GM18505 (cell line): ENCODE results near the gene CROCC.
"Not testable (repeated sequence)": the region's sequence is repeated elsewhere in the genome, so short reads cannot be mapped to it uniquely, and the experiment has no call there.

ENCODE experiments used
- ATAC-seq: cut with Tn5 transposase; IDR thresholded peaks from one replicate; pipeline ENCODE4 v1.9.1; 2021; ENCODE audit not compliant: unreplicated experiment
- POLR2A ChIP-seq: IDR thresholded peaks from 4 replicates; pipeline ENCODE4 v1.6.1; 2011; ENCODE audit warnings: borderline replicate concordance; ENCODE audit not compliant: insufficient read depth, insufficient read length; ENCODE audit errors: extremely low read depth

CROCC gene

DNA sequence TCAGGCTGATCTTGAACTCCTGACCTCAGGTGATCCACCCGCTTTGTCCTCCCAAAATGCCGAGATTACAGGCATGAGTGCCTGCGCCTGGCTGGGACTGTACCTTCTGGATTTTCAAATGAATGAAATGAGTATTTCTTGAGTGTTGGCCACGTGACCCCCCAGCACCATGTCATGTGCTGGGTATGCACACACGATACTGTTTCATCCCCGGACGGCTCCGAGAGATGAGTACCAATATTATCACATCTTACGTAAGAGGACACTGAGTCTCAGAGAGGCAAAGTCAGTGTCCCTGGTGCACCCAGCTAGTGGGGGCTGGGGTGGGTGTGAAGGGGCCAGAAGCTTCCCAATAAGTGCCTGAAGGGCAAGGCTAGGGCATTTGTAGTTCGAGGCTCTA lies 780 bp upstream of the CROCC start:
- no peak for TF ChIP-seq POLR2A
- no peak for ATAC-seq

DNA sequence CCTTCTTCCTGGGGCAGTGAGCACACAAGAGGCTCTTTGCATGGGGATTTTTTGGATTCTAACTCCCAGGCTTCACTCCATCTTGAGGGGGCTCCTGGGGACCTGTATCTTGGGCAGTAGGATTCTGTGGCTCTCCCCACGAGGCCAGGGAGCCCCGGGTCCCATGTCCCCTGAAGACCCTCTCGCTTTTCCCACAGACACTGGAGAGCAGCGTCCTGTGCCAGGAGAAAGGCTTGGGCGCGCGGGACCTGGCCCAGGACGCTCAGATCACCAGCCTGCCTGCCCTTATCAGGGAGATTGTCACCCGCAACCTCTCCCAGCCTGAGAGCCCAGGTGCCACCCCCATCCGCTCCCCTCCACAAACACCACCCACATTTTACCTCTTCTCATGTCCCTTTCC lies 735 bp downstream of the CROCC start:
- no peak for ATAC-seq
- no peak for TF ChIP-seq POLR2A

DNA sequence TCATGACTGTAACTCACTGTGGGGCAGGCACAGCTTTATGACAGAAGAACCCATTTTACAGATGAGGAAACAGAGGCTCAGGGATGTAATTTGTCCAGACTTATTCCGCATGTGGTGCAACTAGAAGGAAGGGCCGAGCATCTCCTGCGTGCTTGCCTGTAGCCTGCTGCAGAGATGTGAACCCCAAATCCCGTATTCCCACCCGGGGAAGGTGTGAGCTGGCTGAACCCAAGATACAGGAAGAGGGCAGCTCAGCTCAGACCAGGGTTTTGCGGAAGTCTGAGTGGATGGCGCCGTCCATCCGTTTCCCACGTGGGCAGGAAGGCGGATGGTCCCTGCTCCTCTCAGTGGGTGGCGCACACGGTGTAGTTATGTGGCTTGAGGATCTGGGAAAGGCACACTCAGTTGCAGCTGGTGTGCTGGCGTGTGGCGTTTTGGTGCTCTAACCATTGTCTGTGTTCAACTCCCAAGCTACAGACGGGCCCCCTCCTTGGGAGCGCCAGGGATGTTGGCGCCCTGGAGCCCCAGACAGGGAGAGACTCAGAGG lies 1.2 kb downstream of the CROCC start:
- TF ChIP-seq POLR2A = no peak
- ATAC-seq = no peak

DNA sequence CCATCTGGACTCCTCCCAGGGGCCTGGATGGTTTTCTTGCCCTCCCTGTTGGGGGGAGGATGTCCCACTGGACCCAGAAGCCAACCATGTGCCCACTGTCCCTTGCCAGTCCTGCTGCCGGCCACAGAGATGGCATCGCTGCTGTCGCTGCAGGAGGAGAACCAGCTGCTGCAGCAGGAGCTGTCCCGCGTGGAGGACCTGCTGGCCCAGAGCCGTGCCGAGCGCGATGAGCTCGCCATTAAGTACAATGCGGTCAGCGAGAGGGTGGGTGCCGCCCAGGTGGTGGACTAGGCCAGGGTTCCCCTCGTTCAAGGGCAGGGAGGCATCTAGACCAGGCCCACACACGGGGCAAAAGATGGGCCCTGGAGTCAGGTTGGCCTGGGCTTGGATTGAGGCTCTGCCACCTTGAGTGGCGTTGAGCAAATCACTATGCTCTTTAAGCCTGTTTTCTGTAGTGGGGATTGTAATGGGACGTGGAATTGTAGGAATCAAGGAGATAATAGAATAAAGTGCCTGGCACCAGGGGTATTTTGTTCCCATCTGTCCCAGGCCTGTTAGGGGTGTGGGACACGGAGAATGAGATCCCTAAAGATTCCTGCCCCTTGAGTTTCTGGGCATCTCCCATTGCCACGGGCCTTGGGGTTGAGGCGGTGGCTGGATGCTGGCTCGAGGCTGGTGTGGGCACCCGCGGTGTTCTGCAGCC lies 2.6 kb downstream of the CROCC start:
- no peak for TF ChIP-seq POLR2A

DNA sequence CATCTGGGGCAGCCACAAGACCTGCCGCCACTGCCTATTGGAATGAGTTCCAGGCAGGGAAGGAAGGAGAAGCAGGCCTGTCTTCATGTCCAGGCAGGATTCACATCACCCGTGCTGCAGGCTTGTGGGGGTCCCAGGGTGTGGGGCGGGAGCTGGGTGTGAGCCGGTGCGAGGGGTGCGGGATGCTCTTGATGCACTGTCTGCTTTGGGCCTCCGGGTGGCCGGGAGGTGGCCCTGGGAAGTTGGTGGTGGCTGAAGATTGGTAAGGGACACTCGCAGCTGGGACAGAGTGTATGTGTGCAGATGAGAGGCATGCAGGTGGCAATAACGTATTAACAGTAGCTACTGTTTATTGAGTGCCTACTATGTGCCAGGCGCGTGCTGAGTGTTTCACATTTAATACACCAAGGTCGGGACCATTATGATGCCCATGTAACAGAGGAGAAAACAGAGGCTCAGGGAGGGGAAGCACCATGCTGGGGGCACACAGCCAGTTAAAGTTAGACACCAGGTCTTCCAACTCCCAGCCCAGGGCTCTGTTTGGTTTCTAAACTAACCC lies 3.3 kb downstream of the CROCC start:
- TF ChIP-seq POLR2A = no peak
- no peak for ATAC-seq

More for the DNA sequence above, 2.6 kb downstream of the CROCC start:
- ATAC-seq = no peak

DNA sequence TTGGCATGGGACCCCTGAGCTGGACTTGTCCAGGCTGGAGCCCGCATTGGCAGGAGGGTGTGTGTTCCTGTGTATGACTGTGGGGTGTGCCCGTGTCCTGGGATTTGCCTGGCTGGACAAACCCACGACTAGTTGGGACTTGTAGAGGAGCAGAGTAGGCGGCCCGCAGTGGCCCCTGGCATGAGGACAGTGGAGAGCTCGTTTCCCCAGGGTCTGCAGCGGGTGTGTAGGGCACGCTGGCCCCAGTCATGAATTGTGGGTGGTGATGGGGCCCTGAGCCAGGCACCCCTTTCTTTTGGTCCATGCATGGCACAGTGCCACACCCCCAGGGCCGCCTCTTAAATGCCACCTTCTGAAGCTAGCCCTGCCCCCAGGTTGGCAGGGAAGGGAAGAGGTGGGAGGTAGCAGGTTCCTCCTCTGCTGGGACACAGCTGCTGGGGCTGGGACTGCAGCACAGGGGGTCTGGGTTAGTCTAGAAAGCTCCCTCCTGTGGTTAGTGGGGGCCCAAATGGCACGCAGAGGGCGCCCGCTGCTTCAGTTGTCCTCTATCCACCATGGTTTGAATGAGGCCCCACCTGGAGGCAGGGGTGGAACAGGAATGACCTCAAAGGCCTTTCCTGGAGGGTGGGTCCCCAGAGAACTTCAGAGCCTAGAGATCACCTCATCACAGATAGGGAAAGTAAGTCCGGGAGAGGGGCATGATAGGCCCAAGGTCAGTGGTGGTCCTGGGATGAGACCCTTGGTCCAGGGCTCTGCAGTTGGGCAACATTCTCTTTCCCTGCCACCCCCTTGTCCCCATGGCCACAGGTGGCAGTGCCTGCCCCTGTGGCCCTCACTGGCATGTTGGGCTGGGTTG lies 4.1 kb downstream of the CROCC start:
- TF ChIP-seq POLR2A = no peak
- no peak for ATAC-seq

DNA sequence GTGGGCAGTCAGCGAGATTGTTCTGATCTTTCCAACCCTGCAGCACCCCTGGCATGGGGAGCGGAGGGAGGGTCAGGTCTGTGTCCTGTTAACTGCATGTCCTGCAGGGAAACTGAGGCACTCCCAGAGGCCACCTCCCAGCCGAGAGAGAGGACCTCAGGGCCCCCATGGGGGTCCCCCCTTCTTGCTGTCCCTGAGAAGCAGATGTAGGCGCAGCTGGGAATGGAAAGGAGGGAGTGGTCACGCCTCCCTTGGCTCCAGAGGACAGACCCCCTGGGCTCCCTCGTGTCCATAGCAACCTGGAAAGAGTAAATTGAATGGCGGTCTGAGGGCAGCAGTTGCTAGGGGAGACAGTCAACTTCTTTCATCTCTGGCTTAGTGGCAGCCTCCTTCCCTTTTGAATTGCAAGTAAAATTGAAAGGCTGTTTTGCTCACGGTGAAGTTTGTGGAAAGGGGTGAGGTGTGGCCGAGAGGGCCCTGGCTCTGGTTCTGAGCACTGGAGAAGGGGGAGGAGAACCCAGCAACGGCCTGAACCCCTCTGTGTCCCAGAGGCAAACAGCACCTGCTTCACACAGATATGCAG lies 4.9 kb downstream of the CROCC start:
- no peak for TF ChIP-seq POLR2A
- no peak for ATAC-seq

DNA sequence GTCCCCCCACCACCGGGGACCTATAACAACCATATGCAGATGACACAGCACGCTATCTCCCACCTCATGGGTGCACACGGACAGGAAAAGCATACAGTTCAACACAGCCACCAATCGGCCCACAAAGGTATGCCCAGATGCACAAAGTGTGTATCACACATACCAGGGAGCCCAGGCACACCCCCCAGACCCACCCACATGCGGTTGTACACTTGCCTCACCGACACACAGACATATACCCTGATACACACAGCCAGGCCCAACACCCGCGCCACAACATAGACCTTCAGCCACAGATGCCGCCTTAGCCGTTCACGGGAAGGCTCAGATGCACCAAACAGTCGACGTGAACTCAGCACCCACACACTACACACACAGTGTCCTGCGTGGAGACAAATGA lies 5.5 kb downstream of the CROCC start:
- no peak for TF ChIP-seq POLR2A
- ATAC-seq = no peak

DNA sequence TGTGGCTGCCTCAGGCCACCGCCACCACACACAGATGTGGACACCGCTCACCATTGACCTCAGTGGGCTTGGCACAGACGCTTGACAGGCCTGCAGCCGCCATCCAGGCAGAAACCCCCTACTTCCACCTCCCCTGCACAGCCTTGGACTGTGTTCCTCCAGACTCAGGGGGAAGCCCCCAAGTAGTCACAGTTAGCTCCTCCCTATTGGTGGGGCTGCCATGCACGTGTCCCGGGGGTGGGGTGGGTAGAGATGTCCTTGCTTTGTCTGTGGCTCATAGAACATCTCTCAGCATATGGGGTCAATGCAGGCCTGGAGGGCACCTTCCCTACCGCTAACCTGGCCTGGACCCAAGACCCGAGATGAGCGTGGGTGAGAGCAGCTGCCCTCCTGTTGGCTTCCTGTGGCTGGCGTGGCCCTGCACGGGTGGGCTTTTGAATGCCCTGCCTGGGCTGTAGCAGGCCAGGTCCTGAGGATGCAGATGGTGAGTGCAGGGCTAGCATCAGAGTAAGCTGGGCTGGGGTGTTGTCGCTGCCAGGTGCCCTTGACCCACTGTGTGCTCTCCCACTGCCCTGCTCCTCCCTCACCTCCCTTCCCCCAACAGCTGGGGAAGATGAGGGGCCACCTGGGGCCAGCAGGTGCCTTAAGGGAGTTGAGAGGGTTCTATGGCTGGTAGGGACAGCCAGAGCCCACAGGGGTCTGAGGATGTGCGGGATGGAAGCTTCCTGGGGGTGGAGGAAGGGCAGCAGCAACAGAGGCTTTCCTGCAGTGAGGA lies 6.2 kb downstream of the CROCC start:
- ATAC-seq = no peak
- no peak for TF ChIP-seq POLR2A

DNA sequence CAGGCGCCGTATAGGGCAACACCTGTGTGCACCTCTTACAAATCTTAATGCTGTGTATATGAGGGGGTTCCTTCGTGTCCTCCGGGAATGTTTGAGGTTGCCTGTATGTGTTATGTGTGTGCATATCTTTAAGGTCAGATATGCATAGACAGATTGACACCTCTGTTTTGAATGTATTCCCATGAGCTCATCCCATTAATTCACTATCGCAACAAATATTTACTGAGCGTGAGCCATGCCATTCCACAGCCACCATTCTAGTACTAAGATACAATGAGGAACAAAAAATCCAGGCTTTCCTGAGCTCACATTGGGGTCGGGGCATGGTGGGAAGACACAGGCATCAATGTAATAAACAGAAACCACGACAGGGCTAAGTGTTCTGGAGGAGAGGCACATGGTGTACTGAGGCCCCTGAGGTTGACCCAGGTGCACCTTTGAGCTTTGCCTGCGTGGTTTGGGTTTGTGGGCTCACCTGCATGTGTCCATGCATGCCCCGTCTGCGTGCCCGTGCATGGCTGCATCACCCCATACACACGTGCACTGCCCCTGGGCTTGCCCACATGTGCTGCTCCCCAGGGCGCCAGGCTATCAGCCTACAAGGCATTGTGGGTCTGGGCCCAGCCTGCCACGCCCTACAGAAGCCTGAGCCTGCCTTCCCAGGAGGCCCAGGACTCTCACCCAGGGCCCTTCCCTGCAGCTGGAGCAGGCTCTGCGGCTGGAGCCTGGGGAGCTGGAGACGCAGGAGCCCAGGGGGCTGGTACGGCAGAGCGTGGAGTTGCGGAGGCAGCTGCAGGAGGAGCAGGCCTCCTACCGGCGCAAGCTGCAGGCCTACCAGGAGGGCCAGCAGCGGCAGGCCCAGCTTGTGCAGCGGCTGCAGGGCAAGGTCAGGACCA lies 7.7 kb downstream of the CROCC start:
- not testable (repeated sequence) for ATAC-seq

DNA sequence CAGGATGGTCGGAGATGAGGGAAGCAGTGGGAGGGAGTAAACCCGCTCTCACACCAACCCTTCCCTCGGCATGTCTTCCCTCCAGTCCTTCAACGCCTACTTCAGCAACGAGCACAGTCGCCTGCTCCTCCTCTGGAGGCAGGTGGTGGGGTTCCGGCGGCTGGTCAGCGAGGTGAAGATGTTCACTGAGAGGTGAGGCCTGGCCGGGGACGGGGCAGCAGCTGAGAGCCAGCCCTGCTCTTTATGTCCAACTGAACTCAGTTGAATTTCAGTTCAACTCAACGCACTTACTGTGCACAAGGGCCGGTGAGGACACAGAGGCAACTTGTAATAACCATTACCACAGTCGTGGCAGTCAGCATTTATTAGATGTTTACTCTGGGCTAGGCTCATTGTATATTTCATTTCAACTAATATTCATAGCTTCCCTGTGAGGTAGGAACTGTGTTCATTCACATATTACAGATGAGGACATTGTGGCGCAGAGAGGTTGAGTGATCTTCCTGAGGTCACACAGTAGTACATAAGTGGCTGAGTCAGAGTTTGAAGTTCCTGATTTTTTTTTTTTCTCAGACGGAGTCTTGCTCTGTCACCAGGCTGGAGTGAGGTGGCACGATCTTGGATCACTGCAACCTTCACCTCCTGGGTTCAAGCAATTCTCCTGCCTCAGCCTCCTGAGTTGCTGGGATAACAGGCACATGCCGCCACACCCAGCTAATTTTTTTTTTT lies 9.6 kb downstream of the CROCC start:
- ATAC-seq = not testable (repeated sequence)

DNA sequence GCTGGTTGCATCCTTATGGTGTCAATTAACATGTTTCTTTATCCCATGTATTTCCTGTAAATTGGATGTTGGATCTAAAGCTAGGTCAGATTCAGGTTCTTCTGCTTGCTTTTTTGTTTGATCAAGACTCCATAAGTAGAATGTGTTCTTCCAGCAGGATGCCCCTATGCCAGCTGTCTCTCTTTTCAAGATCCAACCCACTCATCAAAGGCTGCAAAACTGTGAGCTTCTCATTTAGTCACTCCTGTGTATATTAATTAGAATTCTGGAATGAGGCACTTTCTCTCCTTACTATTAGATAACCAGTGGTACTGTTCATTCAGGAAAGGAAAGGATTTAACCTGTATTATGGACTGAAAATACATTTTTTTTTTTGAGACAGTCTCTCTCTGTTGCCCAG lies 12.2 kb downstream of the CROCC start:
- not testable (repeated sequence) for ATAC-seq

DNA sequence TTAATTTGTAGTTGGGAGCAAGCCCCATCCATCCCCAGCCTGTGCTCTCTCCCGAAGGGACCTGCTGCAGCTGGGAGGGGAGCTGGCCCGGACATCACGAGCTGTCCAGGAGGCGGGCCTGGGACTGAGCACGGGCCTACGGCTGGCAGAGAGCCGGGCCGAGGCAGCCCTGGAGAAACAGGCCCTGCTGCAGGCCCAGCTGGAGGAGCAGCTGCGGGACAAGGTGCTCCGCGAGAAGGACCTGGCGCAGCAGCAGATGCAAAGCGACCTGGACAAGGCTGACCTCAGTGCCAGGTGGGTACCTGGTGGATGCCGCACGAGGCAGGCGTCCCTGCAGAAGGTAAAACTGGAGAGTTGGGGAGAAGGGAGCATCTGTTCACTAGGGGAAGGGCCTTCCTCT lies 14.8 kb downstream of the CROCC start:
- not testable (repeated sequence) for ATAC-seq
